GM13976 (cell line): ENCODE results near the gene MAU2.

Experiments
- DNase-seq: peaks from one replicate; pipeline ENCODE4 v3.0.0; 2012; ENCODE audit warnings: low spot score
- in situ Hi-C: fragments of 300-500 bp; cut with MboI; formaldehyde crosslinking; loops from one replicate; pipeline ENCODE4 v1.12.0; 2022; ENCODE audit warnings: low sequenced_read_pairs, mixed read lengths, inconsistent platforms; ENCODE audit not compliant: unreplicated experiment
- TF ChIP-seq, protein P1 (sequence below): IDR thresholded peaks from 2 replicates; pipeline ENCODE4 v1.5.1; 2012; ENCODE audit warnings: borderline replicate concordance, mild to moderate bottlenecking; ENCODE audit not compliant: insufficient read depth; ENCODE audit errors: extremely low read depth, missing control alignments, control extremely low read depth

MAU2 gene

DNA sequence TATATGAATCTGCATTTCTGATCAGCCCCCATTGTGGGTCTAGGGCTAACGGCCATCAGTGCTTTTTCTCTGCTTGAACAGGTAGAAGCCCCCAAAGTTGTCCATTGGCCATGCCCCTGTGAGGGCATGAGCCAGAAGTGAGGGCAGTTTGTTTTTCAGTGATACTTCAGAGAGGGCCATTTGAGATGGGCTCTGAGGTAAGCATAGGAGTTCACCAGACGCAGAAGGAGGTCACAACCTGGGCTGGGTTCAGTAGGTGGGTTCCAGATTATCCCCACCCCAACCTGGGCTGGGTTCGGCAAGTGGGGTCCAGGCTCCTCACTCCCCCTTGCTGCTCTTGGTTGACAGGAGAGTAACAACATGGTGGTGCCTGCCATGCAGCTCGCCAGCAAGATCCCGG lies 33.4 kb downstream of the MAU2 start:
- no peak for DNase-seq
- TF ChIP-seq, protein P1, sequence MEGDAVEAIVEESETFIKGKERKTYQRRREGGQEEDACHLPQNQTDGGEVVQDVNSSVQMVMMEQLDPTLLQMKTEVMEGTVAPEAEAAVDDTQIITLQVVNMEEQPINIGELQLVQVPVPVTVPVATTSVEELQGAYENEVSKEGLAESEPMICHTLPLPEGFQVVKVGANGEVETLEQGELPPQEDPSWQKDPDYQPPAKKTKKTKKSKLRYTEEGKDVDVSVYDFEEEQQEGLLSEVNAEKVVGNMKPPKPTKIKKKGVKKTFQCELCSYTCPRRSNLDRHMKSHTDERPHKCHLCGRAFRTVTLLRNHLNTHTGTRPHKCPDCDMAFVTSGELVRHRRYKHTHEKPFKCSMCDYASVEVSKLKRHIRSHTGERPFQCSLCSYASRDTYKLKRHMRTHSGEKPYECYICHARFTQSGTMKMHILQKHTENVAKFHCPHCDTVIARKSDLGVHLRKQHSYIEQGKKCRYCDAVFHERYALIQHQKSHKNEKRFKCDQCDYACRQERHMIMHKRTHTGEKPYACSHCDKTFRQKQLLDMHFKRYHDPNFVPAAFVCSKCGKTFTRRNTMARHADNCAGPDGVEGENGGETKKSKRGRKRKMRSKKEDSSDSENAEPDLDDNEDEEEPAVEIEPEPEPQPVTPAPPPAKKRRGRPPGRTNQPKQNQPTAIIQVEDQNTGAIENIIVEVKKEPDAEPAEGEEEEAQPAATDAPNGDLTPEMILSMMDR = no peak
- in situ Hi-C loops = loop anchor here (25.0 kb wide), 1 partner anchor 283 kb away; the partner anchor contains the start of genes GMIP and LPAR2

DNA sequence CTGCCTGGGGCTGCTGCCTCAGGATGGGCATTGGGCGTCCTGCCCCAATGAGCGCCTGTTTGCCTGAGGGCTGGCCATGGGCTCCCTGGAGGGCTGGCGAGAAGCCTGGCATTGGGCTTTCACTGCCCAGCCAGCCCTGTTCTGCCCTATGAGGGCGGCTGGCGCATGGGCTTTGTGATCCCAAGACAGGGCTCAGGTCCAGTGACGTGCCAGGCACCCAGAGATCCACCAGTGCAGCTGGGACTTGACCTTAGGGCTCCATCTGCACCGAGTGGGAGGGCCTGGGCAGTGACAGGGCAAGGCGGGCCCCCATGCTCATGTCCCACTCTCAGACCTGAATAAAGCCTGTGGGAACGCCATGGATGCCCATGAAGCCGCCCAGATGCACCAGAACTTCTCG lies 34.3 kb downstream of the MAU2 start:
- in situ Hi-C loops = loop anchor here (25.0 kb wide), 1 partner anchor 282 kb away; the partner anchor contains the start of genes GMIP and LPAR2
- TF ChIP-seq, protein P1 = no peak
- DNase-seq = no peak

DNA sequence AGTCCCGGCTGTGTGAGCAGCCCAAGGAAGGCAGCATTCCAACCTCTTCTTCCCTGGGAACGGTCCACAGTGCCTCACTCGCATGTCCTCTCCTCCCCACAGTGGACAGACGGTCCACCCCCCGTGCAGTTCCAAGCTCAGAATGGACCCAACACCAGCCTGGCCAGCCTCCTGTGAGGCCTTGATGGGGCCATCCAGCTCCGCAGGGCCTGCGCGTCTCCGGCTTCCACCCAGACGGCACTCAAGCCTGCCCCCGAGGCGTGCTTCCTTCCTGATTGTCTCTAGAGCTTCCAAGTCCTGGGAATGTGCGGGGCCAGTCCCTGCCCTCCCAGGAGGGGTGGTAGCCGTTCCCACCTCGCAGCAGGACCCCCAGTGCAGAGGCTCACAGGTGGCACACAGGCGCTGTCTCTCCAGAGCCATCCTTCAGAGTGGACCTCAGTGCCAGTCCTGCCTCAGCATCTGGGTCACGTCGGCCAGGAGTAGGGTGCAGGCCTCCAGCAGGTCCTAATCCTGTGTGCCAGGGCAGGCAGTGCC lies 35.0 kb downstream of the MAU2 start:
- TF ChIP-seq, protein P1 = no peak
- in situ Hi-C loops = loop anchor here (25.0 kb wide), 1 partner anchor 282 kb away; the partner anchor contains the start of genes GMIP and LPAR2

DNA sequence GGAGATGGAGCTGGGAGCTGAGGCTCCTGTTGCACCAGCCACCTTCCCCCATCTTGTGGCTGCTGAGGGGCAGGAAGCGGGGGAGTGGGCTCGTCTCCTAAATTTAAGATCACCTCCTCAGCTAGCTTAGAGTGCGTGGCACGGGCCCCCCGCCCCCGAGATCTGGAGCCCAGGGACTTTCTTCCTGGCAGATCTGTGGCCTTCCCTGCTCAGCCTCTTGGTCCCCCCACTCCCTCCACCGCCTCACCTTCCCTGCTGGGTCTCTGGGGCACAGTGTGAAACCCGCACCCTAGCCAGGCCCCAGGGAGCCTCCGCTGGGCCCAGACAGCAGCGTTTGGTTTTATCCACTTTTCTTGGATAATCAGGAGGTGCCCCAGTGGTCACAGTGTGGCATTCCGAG lies 35.9 kb downstream of the MAU2 start:
- no peak for DNase-seq
- in situ Hi-C loops = loop anchor here (25.0 kb wide), 1 partner anchor 281 kb away; the partner anchor contains the start of genes GMIP and LPAR2
- TF ChIP-seq, protein P1 = no peak

More for the DNA sequence above, 35.0 kb downstream of the MAU2 start:
- DNase-seq = no peak

DNA sequence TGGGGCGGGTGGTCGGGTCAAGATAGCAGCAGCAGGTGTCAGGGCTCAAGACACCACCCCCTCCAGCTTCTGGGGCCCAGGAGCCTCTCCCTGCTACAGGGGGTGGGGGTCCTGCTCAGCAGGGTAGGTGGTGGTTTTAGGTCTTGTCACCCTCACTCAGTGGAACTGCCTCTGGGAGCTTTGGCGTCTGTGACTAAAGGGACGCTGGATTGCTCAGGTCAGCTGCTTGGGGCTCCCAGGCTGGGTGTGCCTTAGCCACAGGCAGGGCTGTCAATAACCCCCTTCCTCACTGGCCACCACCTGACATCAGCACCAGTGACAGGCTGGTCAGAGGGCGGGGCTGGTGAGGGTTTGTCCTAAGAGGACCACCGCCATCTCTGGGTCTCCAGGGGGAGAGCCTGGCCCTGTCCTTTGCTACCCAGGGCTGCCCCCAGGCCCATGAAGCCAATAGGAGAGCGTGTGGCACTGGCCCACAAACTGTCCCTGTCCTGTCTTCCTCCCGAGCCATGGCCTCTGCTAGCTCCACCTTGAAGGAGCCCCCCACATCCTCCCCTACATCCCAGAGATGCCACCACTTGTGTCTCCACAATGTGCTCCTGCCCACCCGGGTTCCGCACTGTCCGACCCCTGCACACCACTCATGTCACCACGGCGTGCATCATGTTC lies 36.4 kb downstream of the MAU2 start:
- in situ Hi-C loops = loop anchor here (25.0 kb wide), 1 partner anchor 280 kb away; the partner anchor contains the start of genes GMIP and LPAR2
- TF ChIP-seq, protein P1 = no peak
- DNase-seq = no peak

DNA sequence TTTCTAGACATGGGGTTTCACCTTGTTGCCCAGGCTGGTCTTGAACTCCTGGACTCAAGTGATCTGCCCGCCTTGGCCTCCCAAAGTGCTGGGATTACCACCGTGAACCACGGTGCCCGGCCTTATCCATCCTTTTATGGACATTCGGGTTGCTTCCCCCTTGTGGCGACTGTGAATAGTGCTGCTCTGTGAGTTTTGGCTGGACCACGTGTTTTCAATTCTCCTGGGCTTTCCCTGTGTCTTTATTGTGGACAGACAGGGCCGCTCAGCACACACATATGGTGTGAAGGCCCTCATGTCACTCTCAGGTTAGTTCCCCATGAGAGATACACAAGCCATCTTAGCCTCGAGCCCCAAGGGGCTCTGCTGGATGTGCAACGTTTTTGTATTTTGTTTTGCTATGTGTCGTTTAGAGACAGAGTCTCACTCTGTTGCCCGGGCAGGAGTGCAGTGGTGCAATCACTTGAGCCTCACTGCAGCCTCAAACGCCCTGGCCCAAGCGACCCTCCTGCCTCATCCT lies 40.5 kb downstream of the MAU2 start:
- in situ Hi-C loops = loop anchor here (25.0 kb wide), 1 partner anchor 276 kb away; the partner anchor contains the start of genes GMIP and LPAR2
- TF ChIP-seq, protein P1 = peak; percentile 73
- peak; percentile 86 for DNase-seq
